ENCODE data around the gene IL1RL1.

The IL1RL1 gene

GRCh38 chr2:102350137-102350793 lies 38.9 kb downstream of the IL1RL1 start:
- ChIA-PET POLR2A (no interaction called here), CTCF (interaction anchor here (1.0 to 1.1 kb wide), 3 partner anchors 16 to 110 kb away, joined by 3 to 4 read pairs (median 3); no protein-coding TSS in a partner anchor)
- Histone ChIP-seq H3K36me3 (ENCODE audit: control insufficient read depth in 2 of 2, insufficient read depth in 1 of 2, low read length in 2 of 2) (no peaks in the 10 kb centered on the region), H3K9me3 (ENCODE audit: control insufficient read depth, insufficient read depth, low read depth, low read length) (no peaks in the 10 kb centered on the region), H3K4me1 (ENCODE audit: control insufficient read depth, insufficient read depth, low read length) (no peaks in the 10 kb centered on the region), H3K27ac (ENCODE audit: extremely low read depth, low read depth, low read length) (no peak overlapping the region), H3K4me3 (ENCODE audit: low read depth, low read length) (no peak overlapping the region)
- TF ChIP-seq ZNF354C (tag by site-specific recombination; IDR thresholded peaks at IDR 0.05; ENCODE audit: borderline replicate concordance, low read depth), result no peak
- TF ChIP-seq ZNF692 (tag by site-specific recombination; IDR thresholded peaks at IDR 0.05), result no peak
- TF ChIP-seq ZNF660 (tag by site-specific recombination; IDR thresholded peaks at IDR 0.05), result no peak
- no peak for TF ChIP-seq ZNF777 (tag by site-specific recombination; IDR thresholded peaks at IDR 0.05; ENCODE audit: borderline replicate concordance)
- no peak for TF ChIP-seq ZNF585B (tag by site-specific recombination; IDR thresholded peaks at IDR 0.05)
- no peak for TF ChIP-seq KLF8 (tag by site-specific recombination; IDR thresholded peaks at IDR 0.05)
- TF ChIP-seq ZNF362 (tag by site-specific recombination; IDR thresholded peaks at IDR 0.05), result no peak
- TF ChIP-seq ZBTB6 (tag by site-specific recombination; IDR thresholded peaks at IDR 0.05), result no peak
- no peak for TF ChIP-seq REPIN1 (tag by site-specific recombination; IDR thresholded peaks at IDR 0.05; ENCODE audit: low read depth)
- no peak for TF ChIP-seq TSHZ1 (tag by site-specific recombination; IDR thresholded peaks at IDR 0.05; ENCODE audit: borderline replicate concordance)
- no peak for TF ChIP-seq MZF1 (tag by site-specific recombination; IDR thresholded peaks at IDR 0.05; ENCODE audit: borderline replicate concordance)
- no peak for TF ChIP-seq ZNF280C (tag by site-specific recombination; IDR thresholded peaks at IDR 0.05)
- no peak for TF ChIP-seq ZNF544 (tag by site-specific recombination; IDR thresholded peaks at IDR 0.05)
- no peak for TF ChIP-seq ZNF10 (tag by site-specific recombination; IDR thresholded peaks at IDR 0.05)
- no peak for TF ChIP-seq ZNF140 (tag by site-specific recombination; IDR thresholded peaks at IDR 0.05)
- no peak for TF ChIP-seq ZNF624 (tag by site-specific recombination; IDR thresholded peaks at IDR 0.05)
- no peak for TF ChIP-seq YY1 (tag by site-specific recombination; IDR thresholded peaks at IDR 0.05)
- TF ChIP-seq ZNF350 (tag by site-specific recombination; IDR thresholded peaks at IDR 0.05), result no peak
